Tibial artery (tissue), 4 donors: ENCODE data around the gene CEP72.

Experiments
- DNase-seq, 2 donors: peaks; one replicate each; pipeline ENCODE4 v3.0.0-alpha.2; 2019
- H3K27ac ChIP-seq, 2 donors: fragments of 200-600 bp; sonication (generic) in 1 of 2; 1 replicate in 1 of 2; 2 replicates in 1 of 2; pipeline ENCODE4 v1.5.1; 2018 to 2019; ENCODE audit warnings: mild to moderate bottlenecking in 1 of 2
- H3K27me3 ChIP-seq, 2 donors: fragments of 200-600 bp; sonication (generic) in 1 of 2; one replicate each; pipeline versions ENCODE4 v1.5.1 to v1.6.0; 2016 to 2019
- H3K36me3 ChIP-seq, 3 donors: fragments of 200-600 bp; sonication (generic) in 2 of 3; one replicate each; pipeline ENCODE4 v1.5.1; 2016 to 2019; ENCODE audit warnings: mild to moderate bottlenecking in 2 of 3
- H3K4me1 ChIP-seq, 4 donors: fragments of 200-600 bp; sonication (generic) in 2 of 4; 1 replicate in 3 of 4; 2 replicates in 1 of 4; pipeline ENCODE4 v1.5.1; 2016 to 2019
- H3K4me3 ChIP-seq, 2 donors: fragments of 200-600 bp; sonication (generic) in 1 of 2; 1 replicate in 1 of 2; 2 replicates in 1 of 2; pipeline ENCODE4 v1.5.1; 2018 to 2019; ENCODE audit warnings: mild to moderate bottlenecking in 2 of 2
- H3K9me3 ChIP-seq, 3 donors: fragments of 200-600 bp; sonication (generic) in 1 of 3; one replicate each; pipeline ENCODE4 v1.5.1; 2016 to 2019
- CTCF ChIP-seq, 2 experiments: fragments of 200-600 bp in 1 of 2; fragments of 450-650 bp in 1 of 2; IDR thresholded peaks; one replicate each; pipeline ENCODE4 v1.5.1; 2017 to 2019; ENCODE audit warnings: antibody characterized with exemption in 2 of 2, mild to moderate bottlenecking in 1 of 2, moderate library complexity in 1 of 2
- intact Hi-C: fragments of 100-400 bp; cut with DNase I; formaldehyde crosslinking; loops from one replicate; pipeline ENCODE4 v1.15.0; 2023; ENCODE audit warnings: low total_unique reads

Gene CEP72

GRCh38 chr5:641331-641765 lies 29.2 kb downstream of the CEP72 start:
- intact Hi-C loops, result no loop called here
- H3K36me3 ChIP-seq, result peaks cover 0 to 81% (median 24%) of the 10 kb centered on the region in 3 donors
- no peaks in the 10 kb centered on the region for H3K9me3 ChIP-seq
- H3K27ac ChIP-seq, result no peak overlapping the region
- H3K4me1 ChIP-seq, result no peaks in the 10 kb centered on the region
- H3K4me3 ChIP-seq, result no peak overlapping the region
- H3K27me3 ChIP-seq, result no peaks in the 10 kb centered on the region
- TF ChIP-seq CTCF (IDR thresholded peaks at IDR 0.05), result no peak
- DNase-seq, result no peak

DNA sequence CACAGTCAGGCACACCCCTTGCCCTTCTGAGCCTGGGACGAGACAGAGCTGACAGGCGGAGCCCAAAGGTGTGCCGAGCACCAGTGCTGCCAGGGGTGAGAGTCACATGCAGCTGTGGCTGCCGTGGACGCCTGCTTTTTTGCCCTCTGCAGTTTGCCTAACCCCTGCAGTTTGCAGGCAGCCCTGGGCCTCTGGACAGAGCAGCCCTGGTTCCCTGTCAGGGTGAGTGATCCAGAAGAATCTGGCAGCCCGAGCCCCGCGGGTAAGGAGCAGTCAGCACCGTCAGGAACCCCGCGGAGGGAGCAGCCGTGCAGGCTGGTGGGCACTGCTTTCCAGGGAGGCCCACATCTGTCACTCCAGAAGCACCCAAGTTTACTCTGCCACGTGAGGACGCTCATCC lies 30.3 kb downstream of the CEP72 start:
- no peaks in the 10 kb centered on the region for H3K4me1 ChIP-seq
- H3K27ac ChIP-seq, result no peak overlapping the region
- no peak for TF ChIP-seq CTCF (IDR thresholded peaks at IDR 0.05)
- intact Hi-C loops, result no loop called here
- DNase-seq, result no peak
- no peaks in the 10 kb centered on the region for H3K27me3 ChIP-seq
- no peaks in the 10 kb centered on the region for H3K9me3 ChIP-seq
- no peak overlapping the region for H3K4me3 ChIP-seq
- H3K36me3 ChIP-seq, result peaks cover 2 to 83% (median 27%) of the 10 kb centered on the region in 3 donors

DNA sequence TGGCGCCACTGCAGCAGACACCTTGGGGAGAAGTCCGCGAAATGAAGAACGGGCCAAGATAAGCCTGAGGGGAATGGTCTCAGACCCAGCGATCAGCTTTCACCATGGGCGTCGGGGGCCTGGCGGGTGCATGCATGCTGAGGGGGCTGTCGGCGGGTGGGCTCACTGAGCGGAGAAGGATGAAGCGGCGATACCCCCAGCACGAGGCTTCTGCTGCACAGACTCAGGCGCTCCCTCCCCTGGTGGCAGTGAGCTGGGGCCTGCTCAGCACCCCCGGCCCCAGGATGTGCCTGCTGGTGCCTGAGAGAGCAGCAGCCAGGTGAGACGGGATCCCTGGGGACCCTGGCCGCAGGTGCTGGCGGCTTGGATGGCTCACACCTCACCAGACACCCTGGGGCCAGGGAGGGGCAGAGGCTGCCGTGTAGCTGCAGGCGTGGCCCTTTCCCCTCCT lies 31.2 kb downstream of the CEP72 start:
- intact Hi-C loops, result no loop called here
- H3K9me3 ChIP-seq, result no peaks in the 10 kb centered on the region
- no peak overlapping the region for H3K4me3 ChIP-seq
- no peak for TF ChIP-seq CTCF (IDR thresholded peaks at IDR 0.05)
- no peaks in the 10 kb centered on the region for H3K27me3 ChIP-seq
- H3K4me1 ChIP-seq, result no peaks in the 10 kb centered on the region
- no peak for DNase-seq
- H3K36me3 ChIP-seq, result peaks cover 7 to 79% (median 26%) of the 10 kb centered on the region in 3 donors
- no peak overlapping the region for H3K27ac ChIP-seq

GRCh38 chr5:643811-644271 lies 31.7 kb downstream of the CEP72 start:
- H3K9me3 ChIP-seq, result no peaks in the 10 kb centered on the region
- TF ChIP-seq CTCF (IDR thresholded peaks at IDR 0.05), result no peak
- H3K27me3 ChIP-seq, result no peaks in the 10 kb centered on the region
- no peak for DNase-seq
- H3K4me3 ChIP-seq, result no peak overlapping the region
- H3K4me1 ChIP-seq, result no peaks in the 10 kb centered on the region
- peaks cover 7 to 75% (median 26%) of the 10 kb centered on the region in 3 donors for H3K36me3 ChIP-seq
- H3K27ac ChIP-seq, result no peak overlapping the region
- intact Hi-C loops, result no loop called here

- TF ChIP-seq CTCF (IDR thresholded peaks at IDR 0.05), result no peak
- DNase-seq, result no peak
- Histone ChIP-seq H3K27me3 (no peaks in the 10 kb centered on the region), H3K9me3 (no peaks in the 10 kb centered on the region), H3K36me3 (peaks cover 7 to 68% (median 20%) of the 10 kb centered on the region in 3 donors), H3K4me3 (no peak overlapping the region), H3K27ac (no peak overlapping the region), H3K4me1 (no peaks in the 10 kb centered on the region)
- intact Hi-C loops, result no loop called here
Observed at GRCh38 chr5:644509-644908, 32.4 kb downstream of the CEP72 start.

DNA sequence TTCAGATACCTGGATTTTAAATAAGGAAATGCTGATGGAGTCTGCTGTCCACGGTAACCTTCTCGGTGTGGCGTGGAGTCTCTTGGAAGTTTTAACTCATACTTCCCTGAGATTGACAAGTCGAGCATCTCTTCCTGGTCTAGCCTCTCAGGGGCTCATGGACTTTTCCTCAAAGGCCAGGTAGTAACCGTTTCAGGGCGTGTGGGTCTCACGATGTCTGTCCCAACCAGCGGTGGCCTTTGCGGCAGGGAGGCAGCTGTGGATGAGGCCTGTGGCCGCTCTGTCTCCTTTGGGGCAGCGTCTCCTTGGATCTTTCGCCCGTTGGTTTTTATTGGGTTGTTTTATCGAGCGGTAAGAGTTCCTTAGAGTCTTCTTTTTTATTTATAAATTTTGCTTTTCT lies 32.8 kb downstream of the CEP72 start:
- H3K4me1 ChIP-seq, result no peaks in the 10 kb centered on the region
- TF ChIP-seq CTCF (IDR thresholded peaks at IDR 0.05), result no peak
- H3K9me3 ChIP-seq, result no peaks in the 10 kb centered on the region
- no peak for DNase-seq
- no peak overlapping the region for H3K27ac ChIP-seq
- H3K36me3 ChIP-seq, result peaks cover 7 to 63% (median 20%) of the 10 kb centered on the region in 3 donors
- H3K4me3 ChIP-seq, result no peak overlapping the region
- no peaks in the 10 kb centered on the region for H3K27me3 ChIP-seq
- intact Hi-C loops, result no loop called here
